ENCODE data around the gene TUB. TPM values are rescaled to one million over a fixed set of nuclear protein-coding genes. Genes with fewer than 3 reads are reported as not detected.

The TUB gene
- total RNA-seq, 1 donor from 2014 or later = 1.8 TPM

DNA sequence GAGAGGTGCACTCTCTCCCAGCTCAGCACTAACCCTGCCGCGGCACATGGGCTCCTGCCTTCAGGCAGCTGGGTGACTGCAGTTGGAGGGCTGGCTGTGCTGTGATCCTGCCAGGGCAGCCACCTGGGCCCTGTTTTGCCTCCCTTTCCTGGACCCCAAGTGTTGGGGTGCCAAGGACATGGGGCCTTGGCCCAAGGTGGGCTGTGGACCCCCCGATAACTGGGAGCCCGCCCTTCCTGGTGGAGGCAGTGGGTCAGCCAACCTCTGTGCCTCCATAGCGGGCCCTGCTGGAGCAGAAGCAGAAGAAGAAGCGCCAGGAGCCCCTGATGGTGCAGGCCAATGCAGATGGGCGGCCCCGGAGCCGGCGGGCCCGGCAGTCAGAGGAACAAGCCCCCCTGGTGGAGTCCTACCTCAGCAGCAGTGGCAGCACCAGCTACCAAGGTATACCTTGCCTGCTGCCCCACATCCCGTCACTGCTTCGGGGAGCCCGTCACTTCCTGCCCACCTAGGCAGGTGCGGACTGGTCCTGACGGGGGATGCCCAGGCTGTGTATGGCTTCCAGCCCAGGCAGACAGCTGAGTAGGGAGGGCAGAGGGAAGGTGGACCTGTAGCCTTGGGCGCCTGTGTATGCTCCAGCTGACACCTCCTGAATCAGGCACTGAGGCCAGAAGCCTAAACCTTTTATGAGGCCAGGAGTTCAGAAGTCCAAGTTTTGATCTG, 8.9 kb downstream of the TUB start:
- no peak for DNase-seq (ENCODE audit: extremely low read depth, low read depth, low spot score)

- DNase-seq (ENCODE audit: extremely low read depth, low read depth, low spot score) = peak; percentile 12
Observed at GRCh38 chr11:8090756-8091155, 9.7 kb downstream of the TUB start.

- no peak for DNase-seq (ENCODE audit: extremely low read depth, low read depth, low spot score)
Observed at GRCh38 chr11:8091721-8092120, 10.7 kb downstream of the TUB start.

DNA sequence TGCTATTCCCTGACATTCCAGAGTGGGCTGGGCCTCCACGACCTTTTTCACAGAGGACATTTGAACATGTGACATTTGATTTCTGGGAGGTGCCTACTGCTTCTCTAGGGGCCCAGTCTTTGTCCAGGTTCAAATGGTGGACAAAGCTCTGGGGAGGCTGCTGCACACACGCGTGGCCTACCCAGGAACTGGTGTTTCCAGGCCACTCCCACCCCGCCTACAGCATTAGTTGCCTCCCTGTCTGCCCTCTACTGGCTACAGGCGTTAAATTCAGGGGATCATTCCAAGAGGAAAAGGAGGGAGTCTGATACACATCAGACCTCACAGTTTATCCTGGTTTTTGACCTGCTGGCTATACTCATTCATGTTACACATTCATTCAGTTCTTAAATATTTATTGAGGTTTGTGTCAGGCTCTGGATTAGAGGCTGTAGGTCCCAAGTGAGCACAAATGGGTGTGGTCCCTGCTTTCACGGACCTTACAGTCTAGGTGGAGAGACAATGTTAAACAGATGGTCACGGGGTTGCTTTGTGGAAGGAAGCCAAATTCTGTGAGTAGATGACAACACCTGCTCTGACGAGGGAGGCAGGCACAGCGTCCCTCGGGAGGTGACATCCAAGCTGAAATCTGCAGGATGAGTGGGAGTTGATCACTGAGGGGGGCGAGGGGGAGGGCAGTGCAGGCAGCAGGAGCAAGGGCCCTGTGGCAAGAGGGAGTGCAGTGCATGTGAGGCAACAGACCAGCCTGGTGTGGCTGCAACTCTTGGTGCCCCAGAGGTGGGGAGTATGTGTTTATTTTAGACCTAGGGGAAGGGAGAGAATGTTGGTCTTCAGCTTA, 11.8 kb downstream of the TUB start:
- DNase-seq (ENCODE audit: extremely low read depth, low read depth, low spot score) = peak; percentile 33

GRCh38 chr11:8093931-8094575, 13.0 kb downstream of the TUB start:
- DNase-seq (ENCODE audit: extremely low read depth, low read depth, low spot score) = no peak

DNA sequence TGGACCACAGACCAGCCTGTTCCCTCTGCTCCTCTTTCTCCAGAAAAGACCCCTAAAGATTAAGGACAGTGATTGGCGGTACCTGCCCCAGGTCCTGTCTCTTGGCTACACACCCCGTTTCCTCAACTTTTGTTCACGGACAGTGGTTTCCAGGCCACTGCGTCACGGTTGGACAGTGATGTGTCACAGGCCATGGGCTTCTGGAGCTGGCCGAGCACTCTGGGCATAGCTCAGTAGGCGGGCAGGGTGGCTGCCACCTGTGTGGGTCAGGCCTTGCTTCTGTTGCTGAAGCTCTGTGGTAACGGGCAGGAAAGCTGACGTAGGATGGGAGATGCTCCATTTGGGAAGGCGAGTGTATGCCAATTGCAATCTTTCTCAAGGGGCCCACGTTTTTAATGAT, 13.6 kb downstream of the TUB start:
- no peak for DNase-seq (ENCODE audit: extremely low read depth, low read depth, low spot score)

DNA sequence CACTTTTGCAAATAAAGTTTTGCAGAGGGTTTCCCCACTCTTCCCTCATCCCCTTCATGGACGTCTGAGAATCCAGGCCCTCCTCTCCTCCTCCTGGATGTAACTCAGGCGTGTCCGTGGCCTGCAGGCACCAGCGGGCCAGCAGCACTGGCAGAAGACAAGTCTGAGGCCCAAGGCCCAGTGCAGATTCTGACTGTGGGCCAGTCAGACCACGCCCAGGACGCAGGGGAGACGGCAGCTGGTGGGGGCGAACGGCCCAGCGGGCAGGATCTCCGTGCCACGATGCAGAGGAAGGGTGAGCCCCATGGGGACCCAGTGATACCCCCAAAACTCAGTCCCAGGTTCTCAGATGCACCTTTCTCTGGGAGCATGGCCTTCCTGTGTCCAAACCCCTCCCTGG, 14.4 kb downstream of the TUB start:
- DNase-seq (ENCODE audit: extremely low read depth, low read depth, low spot score) = no peak

GRCh38 chr11:8095806-8096522, 15.0 kb downstream of the TUB start:
- no peak for DNase-seq (ENCODE audit: extremely low read depth, low read depth, low spot score)

DNA sequence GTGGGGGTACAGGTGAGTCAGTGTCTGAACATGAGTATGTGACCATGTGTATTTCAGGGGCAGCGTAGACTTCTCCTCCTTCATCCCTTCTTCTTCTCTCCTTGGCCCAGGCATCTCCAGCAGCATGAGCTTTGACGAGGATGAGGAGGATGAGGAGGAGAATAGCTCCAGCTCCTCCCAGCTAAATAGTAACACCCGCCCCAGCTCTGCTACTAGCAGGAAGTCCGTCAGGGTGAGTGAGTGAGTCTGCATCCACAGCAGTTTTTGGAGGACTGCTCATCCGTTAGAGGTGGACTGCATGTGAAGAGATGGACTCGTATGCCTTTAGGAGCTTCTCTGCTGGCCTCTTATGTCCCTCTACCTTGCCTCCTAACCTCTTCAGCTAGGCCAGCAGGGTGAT, 15.6 kb downstream of the TUB start:
- no peak for DNase-seq (ENCODE audit: extremely low read depth, low read depth, low spot score)

GRCh38 chr11:8097062-8097461, 16.1 kb downstream of the TUB start:
- DNase-seq (ENCODE audit: extremely low read depth, low read depth, low spot score) = no peak

DNA sequence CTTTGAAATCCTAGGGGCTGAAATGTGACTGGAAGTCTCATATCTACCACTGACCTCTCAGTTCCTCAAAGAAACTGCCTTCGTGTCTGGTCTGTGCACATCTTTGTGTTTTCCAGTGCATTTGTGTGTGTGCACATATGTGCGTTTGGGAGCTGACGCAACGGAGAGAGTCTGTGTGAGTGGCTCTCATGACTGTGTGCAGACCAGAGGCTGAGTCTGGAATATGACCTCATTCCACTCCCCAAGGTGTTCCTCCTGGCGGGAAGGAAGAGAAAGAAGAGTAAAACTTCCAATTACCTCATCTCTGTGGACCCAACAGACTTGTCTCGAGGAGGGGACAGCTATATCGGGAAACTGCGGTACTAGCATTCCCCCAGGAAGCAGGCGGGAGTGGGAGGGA, 16.5 kb downstream of the TUB start:
- DNase-seq (ENCODE audit: extremely low read depth, low read depth, low spot score) = no peak

DNA sequence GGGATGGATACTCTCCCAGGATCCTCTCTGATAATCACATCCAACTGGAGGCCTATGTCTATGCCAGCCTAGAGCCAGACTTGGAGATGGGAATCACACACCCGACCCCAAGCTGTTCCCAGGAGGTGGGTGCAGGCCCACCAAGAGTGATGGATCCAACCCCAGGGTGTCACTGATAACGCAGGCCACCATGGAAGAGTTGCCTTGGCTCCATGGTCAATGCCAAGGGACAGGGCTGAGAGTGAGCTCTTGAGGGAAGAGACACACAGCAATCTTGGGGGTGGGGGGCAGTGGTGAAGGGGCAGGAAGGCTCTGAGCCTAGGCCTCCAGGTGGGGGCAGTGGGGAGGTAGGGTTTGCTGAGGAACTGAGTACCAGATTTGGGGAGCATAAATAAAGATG, 16.9 kb downstream of the TUB start:
- no peak for DNase-seq (ENCODE audit: extremely low read depth, low read depth, low spot score)

DNA sequence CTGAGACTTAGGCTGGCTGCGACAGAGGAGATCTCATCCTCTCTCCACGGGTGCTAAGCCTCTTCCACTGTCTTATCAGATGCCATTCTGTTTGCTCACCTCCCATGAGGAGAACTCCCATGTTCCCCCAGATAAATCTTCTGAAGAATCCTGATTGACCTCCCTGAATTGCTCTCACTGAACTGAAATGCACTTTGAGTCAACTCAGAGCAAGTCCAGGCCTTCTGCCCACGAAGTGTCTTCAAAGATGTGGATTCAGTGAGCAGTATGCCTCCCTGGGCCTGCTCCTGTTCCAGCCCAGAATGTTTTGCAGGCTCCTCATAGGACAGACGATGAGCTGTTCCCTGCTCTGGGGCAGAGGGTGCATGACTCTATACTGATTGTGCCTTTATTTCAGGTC, 17.4 kb downstream of the TUB start:
- no peak for DNase-seq (ENCODE audit: extremely low read depth, low read depth, low spot score)

GRCh38 chr11:8098879-8099278, 17.9 kb downstream of the TUB start:
- DNase-seq (ENCODE audit: extremely low read depth, low read depth, low spot score) = no peak

- peak; percentile 60 for DNase-seq (ENCODE audit: extremely low read depth, low read depth, low spot score)
Observed at GRCh38 chr11:8099291-8099899, 18.4 kb downstream of the TUB start.

GRCh38 chr11:8100158-8100557, 19.1 kb downstream of the TUB start:
- DNase-seq (ENCODE audit: extremely low read depth, low read depth, low spot score) = no peak

GRCh38 chr11:8100605-8101004, 19.6 kb downstream of the TUB start:
- DNase-seq (ENCODE audit: extremely low read depth, low read depth, low spot score) = no peak

DNA sequence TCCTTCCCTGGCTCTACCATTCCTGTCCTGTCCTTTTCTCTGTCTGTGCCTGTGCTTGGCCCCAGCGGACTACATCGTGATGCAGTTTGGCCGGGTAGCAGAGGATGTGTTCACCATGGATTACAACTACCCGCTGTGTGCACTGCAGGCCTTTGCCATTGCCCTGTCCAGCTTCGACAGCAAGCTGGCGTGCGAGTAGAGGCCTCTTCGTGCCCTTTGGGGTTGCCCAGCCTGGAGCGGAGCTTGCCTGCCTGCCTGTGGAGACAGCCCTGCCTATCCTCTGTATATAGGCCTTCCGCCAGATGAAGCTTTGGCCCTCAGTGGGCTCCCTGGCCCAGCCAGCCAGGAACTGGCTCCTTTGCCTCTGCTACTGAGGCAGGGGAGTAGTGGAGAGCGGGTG, 20.4 kb downstream of the TUB start:
- no peak for DNase-seq (ENCODE audit: extremely low read depth, low read depth, low spot score)

DNA sequence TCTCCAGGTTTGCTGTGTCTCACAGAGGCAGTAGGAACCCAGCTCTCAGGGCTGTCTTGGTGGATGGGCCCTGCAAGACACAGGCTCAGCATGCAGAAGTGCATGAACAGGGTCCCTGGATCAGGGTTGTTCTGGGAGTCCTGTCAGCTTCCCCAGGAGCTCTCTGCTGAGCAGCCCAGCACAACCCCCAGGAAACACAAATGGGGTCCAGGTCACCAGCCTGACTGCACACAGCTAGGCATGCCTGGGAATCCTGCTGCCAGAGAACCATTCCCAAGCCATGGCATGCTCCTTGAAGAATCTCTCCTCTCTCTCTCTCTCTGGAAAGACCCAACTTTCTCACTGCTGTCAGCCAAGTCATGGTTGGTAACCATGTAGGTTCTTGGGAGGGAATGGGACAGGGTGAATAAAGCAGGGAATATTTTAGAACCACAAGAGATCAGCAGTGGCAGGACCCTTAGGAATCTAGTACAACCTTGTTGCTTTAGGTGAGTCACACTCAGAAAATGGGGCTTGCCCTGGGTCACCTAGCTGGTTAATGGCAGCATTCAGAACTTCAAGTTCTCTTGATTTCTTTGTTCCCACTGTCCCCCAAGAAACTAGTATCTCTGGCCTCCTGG, 21.4 kb downstream of the TUB start:
- no peak for DNase-seq (ENCODE audit: extremely low read depth, low read depth, low spot score)

DNA sequence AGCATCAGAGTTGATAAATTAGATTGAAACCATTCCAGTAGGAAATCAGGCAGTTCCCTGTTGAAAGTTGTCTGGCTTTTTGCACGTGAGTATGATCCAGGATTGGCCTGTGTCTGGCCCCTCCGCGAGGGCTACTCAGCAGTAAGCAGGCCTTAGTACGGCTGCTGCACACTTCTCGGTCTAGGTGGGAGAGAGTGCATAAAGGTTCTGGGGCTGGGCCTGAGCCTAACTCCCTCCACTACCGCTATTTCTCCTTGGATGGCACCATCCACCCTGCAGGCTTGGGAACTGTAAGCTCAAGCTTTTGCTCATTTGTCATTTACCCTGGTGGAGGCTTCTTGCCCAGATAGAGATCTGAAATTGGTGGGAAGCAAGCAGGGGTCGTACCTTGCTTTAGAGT, 22.0 kb downstream of the TUB start:
- no peak for DNase-seq (ENCODE audit: extremely low read depth, low read depth, low spot score)
